HG03045 (cell line): ENCODE measurements around the gene PRDX2.
"Not testable (repeated sequence)": the region's sequence is repeated elsewhere in the genome, so short reads cannot be mapped to it uniquely, and the experiment has no call there.

ENCODE experiments used
- ATAC-seq: cut with Tn5 transposase; IDR thresholded peaks from one replicate; pipeline ENCODE4 v1.9.1; 2021; ENCODE audit warnings: mild to moderate bottlenecking, moderate library complexity; ENCODE audit not compliant: unreplicated experiment

PRDX2 gene

DNA sequence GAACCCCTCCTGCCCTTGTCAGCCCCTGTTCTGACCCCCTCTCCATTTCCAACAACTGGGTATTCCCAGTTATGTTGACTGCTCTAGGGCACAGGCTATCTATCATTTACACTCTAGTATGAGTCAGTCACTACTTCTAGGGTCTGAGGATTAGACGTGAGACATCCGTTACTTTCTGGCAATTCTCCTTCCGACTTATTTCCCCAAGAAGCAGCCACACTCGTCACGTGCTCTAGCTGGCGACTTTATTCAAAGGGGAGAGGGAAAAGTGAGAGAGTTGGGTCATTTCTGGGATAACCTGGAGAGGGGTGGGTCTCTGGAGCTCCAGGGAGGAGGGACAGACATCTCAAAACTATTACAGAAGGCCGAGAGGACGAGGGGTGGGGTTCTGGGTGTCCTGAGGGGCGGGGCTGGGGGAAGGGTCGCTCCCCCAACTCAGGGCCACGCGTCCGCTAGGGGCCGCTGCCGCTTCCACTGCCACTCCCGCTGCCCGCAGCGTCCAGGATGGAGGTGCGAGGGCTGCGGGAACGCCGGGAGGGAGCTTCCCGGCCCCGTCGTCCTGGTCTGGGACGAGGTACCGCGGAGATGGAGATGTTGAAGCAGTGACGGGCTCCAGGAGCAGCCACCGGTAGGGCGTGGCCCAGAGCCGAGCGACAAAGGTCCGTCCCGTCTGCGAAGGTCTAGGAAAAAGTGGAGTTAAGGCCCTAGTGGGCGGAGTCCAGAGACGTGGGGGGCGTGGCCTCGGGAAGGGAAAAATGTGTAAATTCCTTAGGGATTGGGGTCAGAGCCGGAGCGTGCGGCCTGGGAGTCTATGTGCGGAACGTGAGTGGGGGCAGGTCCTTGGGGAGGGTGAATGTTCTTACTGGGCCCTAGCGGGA lies 23.9 kb upstream of the PRDX2 start:
- ATAC-seq = no peak

DNA sequence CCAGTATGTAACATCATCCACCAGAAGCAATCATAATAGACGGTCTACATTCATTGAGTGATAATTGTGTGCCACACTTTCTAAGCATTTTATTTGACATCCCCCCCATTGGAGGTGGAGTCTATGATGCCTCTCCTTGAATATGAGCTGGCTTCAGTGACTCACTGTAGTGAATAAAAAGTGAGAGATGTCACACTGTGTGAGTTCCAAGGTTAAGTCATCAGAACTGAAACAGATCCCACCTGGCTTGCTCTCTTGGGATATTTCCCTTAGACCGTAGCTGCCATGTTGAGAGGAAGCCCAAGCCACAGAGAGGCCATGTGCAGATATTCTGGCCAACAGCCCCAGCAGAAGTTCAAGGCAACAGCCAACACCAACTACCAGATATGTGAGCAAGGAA lies 20.2 kb upstream of the PRDX2 start:
- no peak for ATAC-seq

DNA sequence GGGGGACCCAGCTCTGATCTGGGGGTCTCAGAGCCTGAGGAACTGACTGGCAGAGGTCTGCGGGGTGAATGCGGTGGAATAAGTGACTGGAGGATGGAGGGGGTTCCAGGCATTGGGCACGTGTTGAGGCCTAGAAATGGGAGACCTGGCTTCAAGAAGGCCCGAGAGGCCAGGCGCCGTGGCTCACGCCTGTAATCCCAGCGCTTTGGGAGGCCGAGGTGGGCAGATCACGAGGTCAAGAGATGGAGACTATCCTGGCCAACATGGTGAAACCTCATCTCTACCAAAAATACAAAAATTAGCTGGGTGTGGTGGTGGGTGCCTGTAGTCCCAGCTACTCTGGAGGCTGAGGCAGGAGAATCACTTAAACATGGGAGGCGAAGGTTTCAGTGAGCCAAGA lies 16.2 kb upstream of the PRDX2 start:
- not testable (repeated sequence) for ATAC-seq

DNA sequence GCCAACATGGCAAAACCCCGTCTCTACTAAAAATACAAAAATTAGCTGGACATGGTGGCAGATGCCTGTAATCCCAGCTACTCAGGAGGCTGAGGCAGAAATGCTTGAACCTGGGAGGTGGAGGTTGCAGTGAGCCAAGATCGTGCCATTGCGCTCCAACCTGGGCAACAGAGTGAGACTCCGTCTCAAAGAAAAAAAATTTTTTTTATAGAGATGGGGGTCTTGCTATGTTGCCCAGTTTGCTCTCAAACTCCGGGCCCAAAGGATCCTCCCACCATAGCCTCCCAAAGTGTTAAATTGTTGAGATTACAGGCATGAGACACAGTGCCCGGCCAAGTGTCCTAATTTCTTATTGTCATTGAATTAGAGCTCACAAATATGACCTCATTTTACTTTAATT lies 15.6 kb upstream of the PRDX2 start:
- ATAC-seq = not testable (repeated sequence)

DNA sequence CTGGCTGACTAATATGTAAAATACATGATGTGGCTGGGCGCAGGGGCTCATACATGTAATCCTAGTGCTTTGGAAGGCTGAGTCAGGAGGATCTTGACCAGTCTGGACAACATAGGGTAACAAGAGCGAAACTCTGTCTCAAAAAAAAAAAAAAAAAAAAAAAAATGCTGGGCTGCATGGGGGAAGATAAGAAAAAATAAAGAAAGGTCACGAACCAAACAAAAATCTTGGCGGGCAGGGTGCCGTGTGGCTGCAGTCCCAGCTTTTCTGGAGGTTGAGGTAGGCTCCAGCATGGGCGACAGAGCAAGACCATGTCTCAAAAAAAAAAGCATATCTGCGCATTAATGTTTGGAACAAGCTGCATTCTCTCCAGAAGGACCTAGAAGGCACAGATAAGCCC lies 13.5 kb upstream of the PRDX2 start:
- ATAC-seq = no peak

DNA sequence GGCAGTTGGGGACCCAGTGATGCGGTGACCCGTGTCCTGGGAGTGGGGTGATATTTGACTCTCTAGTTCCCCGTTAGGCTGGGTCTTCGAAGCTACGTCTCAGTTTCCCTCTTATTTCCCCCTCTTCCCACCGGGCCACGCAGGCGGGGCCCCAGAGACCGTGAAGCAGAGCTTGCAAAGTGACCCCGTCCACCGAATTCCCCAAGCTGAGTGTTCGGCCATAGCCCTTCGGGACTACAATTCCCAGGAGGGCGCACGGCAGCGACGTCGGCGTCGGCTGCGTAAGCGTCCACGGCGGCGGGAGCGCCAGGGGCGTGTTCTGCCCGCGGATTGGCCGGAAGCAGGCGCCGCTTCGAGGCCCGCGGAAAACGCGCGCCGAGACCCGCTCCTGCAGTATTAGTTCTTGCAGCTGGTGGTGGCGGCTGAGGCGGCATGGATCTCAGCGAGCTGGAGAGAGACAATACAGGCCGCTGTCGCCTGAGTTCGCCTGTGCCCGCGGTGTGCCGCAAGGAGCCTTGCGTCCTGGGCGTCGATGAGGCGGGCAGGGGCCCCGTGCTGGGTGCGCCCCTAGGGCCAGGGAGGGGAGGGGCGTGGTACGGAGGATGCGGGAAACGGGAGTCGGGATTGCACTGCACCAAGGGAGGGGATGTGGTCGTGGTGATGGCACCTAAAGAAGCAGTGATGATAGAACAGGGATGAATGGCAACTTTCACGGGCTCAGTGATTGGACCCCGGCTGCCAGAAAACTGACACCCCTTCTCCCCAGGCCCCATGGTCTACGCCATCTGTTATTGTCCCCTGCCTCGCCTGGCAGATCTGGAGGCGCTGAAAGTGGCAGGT lies 4.9 kb upstream of the PRDX2 start, which contains the start of gene RNASEH2A:
Gene RNASEH2A (plus strand): TSS at position 343 of the 840 bp plus-strand sequence. CDS start 90 bp downstream, at position 433.
- ATAC-seq = peak; percentile 75

DNA sequence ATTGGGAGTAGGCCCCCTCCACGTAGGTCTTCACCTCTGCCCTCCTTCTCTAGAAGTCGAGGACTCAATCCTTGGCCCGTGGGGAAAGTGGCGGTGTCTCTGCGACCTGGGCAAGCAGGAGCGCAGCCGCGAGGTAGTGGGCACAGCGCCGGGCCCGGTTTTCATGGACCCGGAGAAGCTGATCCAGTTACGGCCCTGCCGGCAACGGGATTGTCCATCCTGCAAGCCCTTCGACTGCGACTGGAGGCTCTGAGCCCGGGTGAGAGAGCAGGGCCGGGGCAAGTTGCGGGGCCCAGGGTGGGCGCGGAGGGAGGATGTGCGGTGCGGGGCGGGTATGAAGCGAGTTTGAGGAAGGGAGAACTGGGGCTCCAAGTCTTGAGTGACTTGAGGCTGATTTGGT lies 2.5 kb upstream of the PRDX2 start:
- ATAC-seq = no peak

DNA sequence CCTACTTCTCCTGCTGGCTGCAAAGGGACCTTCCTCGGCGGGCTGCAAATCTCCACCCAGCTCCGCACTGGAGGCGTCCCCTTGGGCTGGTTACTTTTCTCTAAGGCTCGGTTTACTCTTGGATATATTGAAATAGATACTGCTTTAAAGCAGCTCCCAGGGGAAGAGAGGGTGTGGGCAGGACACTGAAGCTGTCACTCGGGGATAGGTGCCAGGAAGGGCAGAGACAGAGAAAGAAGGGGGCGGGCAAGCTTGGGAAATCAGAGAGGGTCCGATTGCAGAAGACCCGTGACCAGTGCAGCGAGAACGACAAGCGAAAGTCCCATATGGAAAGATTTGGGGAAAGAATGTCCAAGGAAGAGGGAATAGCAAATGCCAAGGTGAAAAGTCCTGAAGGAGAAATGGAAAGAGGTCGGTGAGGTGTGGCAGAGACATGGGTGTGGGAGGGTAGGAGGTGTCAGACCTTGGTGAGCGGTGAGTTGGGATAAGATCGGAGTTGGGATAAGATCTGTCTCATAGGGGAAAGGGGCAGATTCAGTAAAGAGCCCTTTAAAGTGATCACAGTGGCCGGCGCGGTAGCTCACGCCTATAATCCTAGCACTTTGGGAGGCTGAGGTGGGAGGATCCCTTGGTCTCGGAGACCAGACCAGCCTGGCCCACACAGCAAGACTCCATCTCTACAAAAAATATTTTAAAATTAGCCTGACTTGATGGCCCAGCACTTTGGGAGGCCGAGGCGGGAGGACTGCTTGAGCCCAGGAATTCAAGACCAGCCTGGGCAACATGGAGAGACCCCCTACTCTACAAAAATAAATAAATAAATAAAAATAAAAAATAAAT lies 887 bp upstream of the PRDX2 start:
- no peak for ATAC-seq

DNA sequence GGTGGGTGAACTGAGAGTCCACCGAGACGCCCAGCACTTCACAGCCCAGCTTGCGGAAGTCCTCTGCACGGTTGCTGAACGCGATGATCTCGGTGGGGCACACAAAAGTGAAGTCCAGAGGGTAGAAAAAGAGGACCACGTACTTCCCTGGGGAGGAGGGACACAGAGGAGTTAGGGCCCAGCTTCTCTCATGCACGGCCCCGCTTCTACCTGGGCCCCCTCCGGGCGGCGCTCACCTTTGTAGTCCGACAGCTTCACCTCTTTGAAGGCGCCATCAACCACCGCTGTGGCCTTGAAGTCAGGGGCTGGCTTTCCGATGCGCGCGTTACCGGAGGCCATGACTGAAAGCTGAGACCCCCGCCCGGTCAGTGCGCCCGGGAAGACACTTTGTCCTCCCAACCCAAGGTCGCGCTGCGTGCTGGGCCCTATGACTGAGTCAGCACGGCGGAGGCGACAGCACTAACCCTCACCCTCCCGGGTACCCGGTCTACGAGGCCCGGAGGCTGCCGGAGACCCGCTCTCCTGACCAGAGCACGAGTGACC lies 606 bp downstream of the PRDX2 start:
- ATAC-seq = no peak

DNA sequence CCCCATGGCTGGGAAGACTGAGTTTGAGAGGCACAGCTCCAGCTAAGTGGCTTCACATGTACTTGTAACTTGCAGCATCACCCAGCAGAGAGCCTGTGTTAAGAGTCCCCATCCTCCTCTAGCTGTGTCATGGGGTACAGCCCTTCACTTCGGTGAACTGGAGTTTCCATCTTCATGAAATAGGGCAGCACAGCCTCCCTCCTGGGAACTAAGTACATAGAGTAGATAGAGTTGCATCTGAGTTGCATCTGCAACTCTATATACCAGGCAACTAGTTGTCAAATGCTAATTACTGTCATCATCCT lies 1.2 kb downstream of the PRDX2 start:
- no peak for ATAC-seq

DNA sequence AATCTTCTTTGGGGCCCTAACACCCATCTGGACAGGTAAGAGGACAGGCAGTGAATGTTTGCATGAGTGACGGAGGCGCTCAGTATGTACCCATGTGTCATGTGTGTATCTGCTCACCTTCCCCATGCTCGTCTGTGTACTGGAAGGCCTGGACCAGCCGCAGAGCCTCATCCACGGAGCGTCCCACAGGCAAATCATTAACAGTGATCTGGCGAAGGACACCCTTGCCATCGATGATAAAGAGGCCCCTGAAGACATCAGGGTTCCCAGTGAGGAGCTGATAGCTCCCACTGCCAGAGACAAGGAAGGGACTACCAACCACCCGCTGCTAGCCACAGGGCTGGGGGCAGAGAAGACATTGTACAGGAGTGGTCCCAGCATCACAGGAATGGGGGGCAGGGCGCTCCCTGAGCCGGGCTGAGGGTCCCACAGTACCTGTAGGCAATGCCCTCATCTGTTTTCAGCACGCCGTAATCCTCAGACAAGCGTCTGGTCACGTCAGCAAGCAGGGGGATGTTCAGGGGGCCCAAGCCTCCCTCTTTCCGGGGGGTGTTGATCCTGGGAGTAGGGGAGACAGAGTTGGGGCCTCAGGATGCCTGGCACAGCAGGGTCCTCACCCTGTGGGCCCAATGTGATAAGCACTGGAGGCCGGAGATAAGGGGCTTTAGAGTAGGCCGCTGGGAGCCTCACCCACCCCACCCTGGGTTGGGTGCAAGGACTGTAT lies 1.7 kb downstream of the PRDX2 start:
- no peak for ATAC-seq

DNA sequence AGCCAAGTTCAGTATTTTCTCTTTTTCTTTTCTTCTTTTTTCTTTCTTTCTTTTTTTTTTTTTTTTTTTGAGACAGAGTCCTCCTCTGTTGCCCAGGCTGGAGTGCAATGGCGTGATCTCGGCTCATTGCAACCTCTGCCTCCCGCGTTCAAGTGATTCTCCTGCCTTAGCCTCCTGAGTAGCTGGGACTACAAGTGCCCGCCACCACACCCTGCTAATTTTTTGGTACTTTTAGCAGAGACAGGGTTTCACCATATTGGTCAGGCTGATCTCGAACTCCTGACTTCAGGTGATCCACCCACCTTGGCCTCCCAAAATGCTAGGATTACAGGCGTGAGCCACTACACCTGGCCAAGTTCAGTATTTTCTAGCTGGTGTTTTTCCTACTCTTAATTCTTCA lies 4.0 kb downstream of the PRDX2 start:
- ATAC-seq = not testable (repeated sequence)

DNA sequence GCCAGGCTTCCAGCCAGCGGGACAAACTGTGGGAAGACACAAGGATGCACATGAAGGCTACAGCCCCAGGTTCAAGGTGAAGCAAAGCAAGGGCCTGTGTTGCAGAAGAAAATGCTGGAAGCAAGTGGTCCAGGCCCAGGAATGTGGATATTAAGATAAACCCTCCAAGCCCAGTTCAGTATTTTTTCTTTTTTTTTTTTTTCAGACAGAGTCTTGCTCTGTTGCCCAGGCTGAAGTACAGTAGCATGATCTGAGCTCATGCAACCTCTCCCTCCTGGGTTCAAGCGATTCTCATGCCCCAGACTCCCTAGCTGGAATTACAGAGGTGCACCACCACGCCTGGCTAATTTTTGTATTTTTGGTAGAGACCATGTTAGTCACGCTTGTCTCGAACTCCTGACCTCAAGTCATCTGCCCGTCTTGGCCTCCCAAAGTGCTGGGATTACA lies 4.4 kb downstream of the PRDX2 start:
- ATAC-seq = no peak

DNA sequence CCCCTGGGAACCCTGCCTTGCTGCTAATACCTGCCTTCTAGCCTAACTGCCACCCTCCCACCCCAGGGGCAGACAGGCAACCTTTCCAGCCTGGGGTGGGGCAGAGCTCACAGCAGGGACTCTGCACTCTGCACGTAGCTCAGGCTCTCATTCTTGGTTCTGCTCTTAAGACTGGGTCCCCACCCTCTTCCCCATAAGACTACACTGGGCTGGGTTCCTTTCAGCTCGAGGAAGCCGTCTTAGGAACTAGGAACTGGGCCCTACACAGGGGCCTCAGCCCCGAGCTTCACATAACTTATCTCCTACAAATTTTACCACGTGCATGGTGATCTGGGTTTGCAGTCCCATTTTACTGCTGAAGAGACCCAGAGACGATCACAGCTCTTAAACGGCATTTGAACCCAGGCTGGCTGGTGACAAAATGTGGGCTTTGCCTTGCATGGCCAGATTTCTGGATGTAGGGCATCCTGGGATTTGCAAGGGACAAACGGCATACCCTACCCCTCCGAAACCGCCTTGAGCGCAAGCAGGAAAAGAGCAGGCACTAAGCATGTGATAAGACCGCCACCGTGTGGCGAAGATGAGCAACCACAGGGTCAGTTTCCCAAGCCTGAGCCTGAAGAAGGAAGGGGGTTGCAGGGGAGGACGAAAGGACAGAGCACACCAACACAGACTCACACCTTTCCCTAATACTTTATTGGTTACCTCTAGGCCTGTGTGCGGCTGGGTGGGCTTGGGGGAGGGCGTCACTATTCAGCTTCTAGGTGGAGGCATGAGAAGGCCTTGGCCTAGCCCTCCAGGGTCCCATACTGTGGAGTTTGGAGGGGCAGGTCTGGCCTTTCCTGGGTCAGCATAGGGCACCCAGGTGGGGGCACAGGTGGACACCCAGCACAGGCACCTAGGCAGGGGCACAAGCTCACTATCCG lies 5.2 kb downstream of the PRDX2 start:
- no peak for ATAC-seq

DNA sequence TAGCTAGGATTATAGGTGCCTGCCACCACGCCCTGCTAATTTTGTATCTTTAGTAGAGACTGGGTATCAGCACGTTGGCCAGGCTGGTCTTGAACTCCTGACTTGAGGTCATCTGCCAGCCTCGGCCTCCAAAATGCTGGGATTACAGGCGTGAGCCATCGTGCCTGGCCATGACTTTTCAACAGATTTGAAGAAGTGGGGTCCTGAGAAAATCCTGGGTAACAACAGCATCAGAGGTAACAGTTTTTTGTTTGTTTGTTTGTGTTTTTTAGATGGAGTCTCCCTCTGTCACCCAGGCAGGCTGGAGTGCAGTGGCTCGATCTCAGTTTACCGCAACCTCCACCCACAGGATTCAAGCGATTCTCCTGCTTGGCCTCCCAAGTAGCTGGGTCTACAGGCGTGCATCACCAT lies 6.6 kb downstream of the PRDX2 start:
- no peak for ATAC-seq

DNA sequence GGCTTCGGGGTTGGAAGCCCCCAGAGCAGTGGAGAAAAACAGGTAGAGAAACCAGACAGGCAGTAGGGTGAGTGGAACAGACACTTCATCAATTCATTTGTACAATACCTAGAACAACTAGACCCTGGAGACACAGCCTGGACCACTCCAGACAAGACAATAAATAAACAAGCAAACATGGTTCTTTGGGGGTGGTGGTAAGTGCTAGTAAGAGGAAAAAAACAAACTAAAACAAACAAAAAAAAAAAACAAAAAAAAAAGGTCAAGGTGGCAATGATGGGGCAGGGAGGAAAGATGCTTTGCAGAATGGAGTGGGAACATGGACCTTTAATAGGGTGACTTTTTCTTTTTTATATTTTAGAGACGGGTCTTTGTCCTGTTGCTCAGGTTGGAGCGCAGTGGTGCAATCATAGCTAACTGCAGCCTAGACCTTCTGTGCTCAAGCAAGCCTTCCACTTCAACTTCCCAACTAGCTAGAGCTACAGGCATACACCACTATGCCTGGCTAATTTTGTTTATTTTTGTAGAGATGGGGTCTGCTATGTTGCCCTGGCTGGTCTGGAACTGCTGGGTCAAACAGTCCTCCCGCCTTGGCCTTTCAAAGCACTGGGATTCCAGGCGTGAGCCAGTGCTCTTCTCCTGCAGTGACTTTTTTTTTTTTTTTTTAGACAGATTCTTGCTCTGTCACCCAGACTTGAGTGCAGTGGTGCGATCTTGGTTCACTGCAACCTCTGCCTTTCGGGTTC lies 7.2 kb downstream of the PRDX2 start:
- ATAC-seq = no peak

DNA sequence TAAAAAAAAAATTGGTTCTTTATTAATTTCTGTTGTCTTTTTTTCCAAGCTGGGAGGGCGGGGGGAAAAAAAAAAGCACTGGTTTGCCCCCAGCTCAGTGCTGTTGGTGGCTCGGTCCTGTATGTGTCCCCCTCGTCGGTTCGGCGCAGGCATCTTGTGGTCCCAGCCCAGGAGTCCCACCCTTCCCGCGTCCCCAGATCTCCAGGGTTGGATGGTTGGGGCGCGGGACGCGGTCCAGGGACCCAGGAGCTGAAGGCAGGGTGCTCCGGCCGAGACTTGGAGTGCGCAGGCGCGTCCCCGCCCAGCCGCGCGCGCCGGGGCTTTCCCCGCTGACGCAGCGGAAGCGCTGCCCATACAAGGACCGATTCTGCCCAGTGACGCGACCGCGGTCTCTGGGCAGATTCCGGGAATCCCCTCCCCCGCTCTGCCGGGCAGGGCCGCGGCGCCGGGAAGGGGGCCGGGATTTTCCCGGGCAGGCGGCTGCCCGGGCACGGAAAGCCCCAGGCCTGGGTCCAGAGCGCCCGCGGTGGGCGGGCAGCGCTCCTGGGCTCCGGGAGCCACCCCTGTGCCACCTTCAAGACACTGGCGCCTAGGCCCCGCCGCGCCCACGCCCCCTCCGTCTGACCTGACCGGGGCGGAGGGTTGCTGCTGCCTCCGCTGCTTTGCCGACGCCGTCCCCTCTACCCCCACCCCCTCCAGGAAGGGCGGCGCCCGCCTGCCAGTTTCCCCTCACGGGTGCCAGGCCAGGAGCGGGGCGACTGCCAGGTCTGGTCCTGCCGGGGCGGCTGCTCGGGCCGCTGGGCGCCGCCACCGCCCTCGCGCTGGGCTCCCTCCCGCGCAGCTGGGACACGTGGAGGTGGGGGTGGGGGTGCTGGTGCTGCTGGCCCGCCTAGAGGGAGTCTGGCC lies 8.1 kb downstream of the PRDX2 start:
- peak; percentile 36 for ATAC-seq
